ENCODE results near the gene RAPSN.

The RAPSN gene

GRCh38 chr11:47480762-47481161, 31.8 kb upstream of the RAPSN start:
- no peak overlapping the region for H3K27ac ChIP-seq (ENCODE audit: low read length)
- H3K4me3 ChIP-seq (ENCODE audit: low read length) = no peak overlapping the region
- H3K9ac ChIP-seq (ENCODE audit: low read depth, low read length) = no peak overlapping the region
- no peaks in the 10 kb centered on the region for H3K9me3 ChIP-seq (ENCODE audit: insufficient read depth, low read depth, low read length)
- H3K27me3 ChIP-seq (ENCODE audit: insufficient read depth, low read length) = no peaks in the 10 kb centered on the region
- no peaks in the 10 kb centered on the region for H3K4me1 ChIP-seq (ENCODE audit: insufficient read depth, low read length)
- peaks cover 95% of the 10 kb centered on the region for H3K36me3 ChIP-seq (ENCODE audit: insufficient read depth, low read depth, low read length)

- no peaks in the 10 kb centered on the region for H3K27me3 ChIP-seq (ENCODE audit: insufficient read depth, low read length)
- H3K36me3 ChIP-seq (ENCODE audit: insufficient read depth, low read depth, low read length) = peaks cover 97% of the 10 kb centered on the region
- no peaks in the 10 kb centered on the region for H3K4me1 ChIP-seq (ENCODE audit: insufficient read depth, low read length)
- H3K9ac ChIP-seq (ENCODE audit: low read depth, low read length) = no peak overlapping the region
- no peak overlapping the region for H3K4me3 ChIP-seq (ENCODE audit: low read length)
- H3K27ac ChIP-seq (ENCODE audit: low read length) = no peak overlapping the region
- no peaks in the 10 kb centered on the region for H3K9me3 ChIP-seq (ENCODE audit: insufficient read depth, low read depth, low read length)
Measured at GRCh38 chr11:47478651-47479329, 29.9 kb upstream of the RAPSN start.

- Histone ChIP-seq H3K9me3 (ENCODE audit: insufficient read depth, low read depth, low read length) (no peaks in the 10 kb centered on the region), H3K4me1 (ENCODE audit: insufficient read depth, low read length) (no peaks in the 10 kb centered on the region), H3K4me3 (ENCODE audit: low read length) (no peak overlapping the region), H3K36me3 (ENCODE audit: insufficient read depth, low read depth, low read length) (peaks cover 97% of the 10 kb centered on the region), H3K27ac (ENCODE audit: low read length) (no peak overlapping the region), H3K9ac (ENCODE audit: low read depth, low read length) (no peak overlapping the region), H3K27me3 (ENCODE audit: insufficient read depth, low read length) (no peaks in the 10 kb centered on the region)
Measured at GRCh38 chr11:47477753-47478152, 28.8 kb upstream of the RAPSN start.

GRCh38 chr11:47477323-47477722, 28.4 kb upstream of the RAPSN start:
- Histone ChIP-seq H3K27ac (ENCODE audit: low read length) (no peak overlapping the region), H3K4me1 (ENCODE audit: insufficient read depth, low read length) (no peaks in the 10 kb centered on the region), H3K4me3 (ENCODE audit: low read length) (no peak overlapping the region), H3K27me3 (ENCODE audit: insufficient read depth, low read length) (no peaks in the 10 kb centered on the region), H3K9ac (ENCODE audit: low read depth, low read length) (no peak overlapping the region), H3K9me3 (ENCODE audit: insufficient read depth, low read depth, low read length) (no peaks in the 10 kb centered on the region), H3K36me3 (ENCODE audit: insufficient read depth, low read depth, low read length) (peaks cover 97% of the 10 kb centered on the region)

GRCh38 chr11:47470671-47471070, 21.7 kb upstream of the RAPSN start:
- H3K9ac ChIP-seq (ENCODE audit: low read depth, low read length) = no peak overlapping the region
- no peaks in the 10 kb centered on the region for H3K27me3 ChIP-seq (ENCODE audit: insufficient read depth, low read length)
- H3K9me3 ChIP-seq (ENCODE audit: insufficient read depth, low read depth, low read length) = no peaks in the 10 kb centered on the region
- peaks cover 96% of the 10 kb centered on the region for H3K36me3 ChIP-seq (ENCODE audit: insufficient read depth, low read depth, low read length)
- H3K4me1 ChIP-seq (ENCODE audit: insufficient read depth, low read length) = peaks cover 31% of the 10 kb centered on the region
- no peak overlapping the region for H3K4me3 ChIP-seq (ENCODE audit: low read length)
- H3K27ac ChIP-seq (ENCODE audit: low read length) = no peak overlapping the region

- Histone ChIP-seq H3K36me3 (ENCODE audit: insufficient read depth, low read depth, low read length) (peaks cover 96% of the 10 kb centered on the region), H3K9ac (ENCODE audit: low read depth, low read length) (no peak overlapping the region), H3K27ac (ENCODE audit: low read length) (no peak overlapping the region), H3K27me3 (ENCODE audit: insufficient read depth, low read length) (no peaks in the 10 kb centered on the region), H3K4me1 (ENCODE audit: insufficient read depth, low read length) (peaks cover 31% of the 10 kb centered on the region), H3K9me3 (ENCODE audit: insufficient read depth, low read depth, low read length) (no peaks in the 10 kb centered on the region), H3K4me3 (ENCODE audit: low read length) (no peak overlapping the region)
Measured at GRCh38 chr11:47469361-47470179, 20.6 kb upstream of the RAPSN start.

GRCh38 chr11:47468598-47469214, 19.8 kb upstream of the RAPSN start:
- Histone ChIP-seq H3K36me3 (ENCODE audit: insufficient read depth, low read depth, low read length) (peaks cover 97% of the 10 kb centered on the region), H3K27ac (ENCODE audit: low read length) (no peak overlapping the region), H3K4me3 (ENCODE audit: low read length) (no peak overlapping the region), H3K27me3 (ENCODE audit: insufficient read depth, low read length) (no peaks in the 10 kb centered on the region), H3K9me3 (ENCODE audit: insufficient read depth, low read depth, low read length) (no peaks in the 10 kb centered on the region), H3K4me1 (ENCODE audit: insufficient read depth, low read length) (peaks cover 31% of the 10 kb centered on the region), H3K9ac (ENCODE audit: low read depth, low read length) (peak overlapping the region; percentile 39; the same call in 1 of the 2 replicates)

GRCh38 chr11:47467357-47467756, 18.4 kb upstream of the RAPSN start:
- Histone ChIP-seq H3K27ac (ENCODE audit: low read length) (peak overlapping the region; percentile 44), H3K36me3 (ENCODE audit: insufficient read depth, low read depth, low read length) (peaks cover 83% of the 10 kb centered on the region), H3K9ac (ENCODE audit: low read depth, low read length) (peak overlapping the region; percentile 39; the same call in 1 of the 2 replicates)

GRCh38 chr11:47466701-47467250, 17.8 kb upstream of the RAPSN start:
- H3K9ac ChIP-seq (ENCODE audit: low read depth, low read length) = 0 out of 2 replicates have a peak overlapping the region, but pooled peaks have one; percentile 25
- no peak overlapping the region for H3K4me3 ChIP-seq (ENCODE audit: low read length)
- H3K36me3 ChIP-seq (ENCODE audit: insufficient read depth, low read depth, low read length) = peaks cover 78% of the 10 kb centered on the region
- H3K27ac ChIP-seq (ENCODE audit: low read length) = peak overlapping the region; percentile 44
- no peaks in the 10 kb centered on the region for H3K9me3 ChIP-seq (ENCODE audit: insufficient read depth, low read depth, low read length)
- H3K4me1 ChIP-seq (ENCODE audit: insufficient read depth, low read length) = peaks cover 31% of the 10 kb centered on the region
- no peaks in the 10 kb centered on the region for H3K27me3 ChIP-seq (ENCODE audit: insufficient read depth, low read length)

More at GRCh38 chr11:47467357-47467756, 18.4 kb upstream of the RAPSN start:
- Histone ChIP-seq H3K27me3 (ENCODE audit: insufficient read depth, low read length) (no peaks in the 10 kb centered on the region), H3K4me3 (ENCODE audit: low read length) (no peak overlapping the region), H3K4me1 (ENCODE audit: insufficient read depth, low read length) (peaks cover 31% of the 10 kb centered on the region), H3K9me3 (ENCODE audit: insufficient read depth, low read depth, low read length) (no peaks in the 10 kb centered on the region)

- H3K27ac ChIP-seq (ENCODE audit: low read length) = no peak overlapping the region
- H3K9ac ChIP-seq (ENCODE audit: low read depth, low read length) = no peak overlapping the region
- no peak overlapping the region for H3K4me3 ChIP-seq (ENCODE audit: low read length)
- H3K27me3 ChIP-seq (ENCODE audit: insufficient read depth, low read length) = no peaks in the 10 kb centered on the region
- H3K36me3 ChIP-seq (ENCODE audit: insufficient read depth, low read depth, low read length) = peaks cover 72% of the 10 kb centered on the region
- peaks cover 31% of the 10 kb centered on the region for H3K4me1 ChIP-seq (ENCODE audit: insufficient read depth, low read length)
- no peaks in the 10 kb centered on the region for H3K9me3 ChIP-seq (ENCODE audit: insufficient read depth, low read depth, low read length)
Measured at GRCh38 chr11:47466201-47466600, 17.3 kb upstream of the RAPSN start.

GRCh38 chr11:47464483-47464882, 15.5 kb upstream of the RAPSN start:
- H3K27ac ChIP-seq (ENCODE audit: low read length) = no peak overlapping the region
- H3K4me1 ChIP-seq (ENCODE audit: insufficient read depth, low read length) = peaks cover 23% of the 10 kb centered on the region
- no peak overlapping the region for H3K4me3 ChIP-seq (ENCODE audit: low read length)
- no peaks in the 10 kb centered on the region for H3K9me3 ChIP-seq (ENCODE audit: insufficient read depth, low read depth, low read length)
- peaks cover 56% of the 10 kb centered on the region for H3K36me3 ChIP-seq (ENCODE audit: insufficient read depth, low read depth, low read length)
- no peaks in the 10 kb centered on the region for H3K27me3 ChIP-seq (ENCODE audit: insufficient read depth, low read length)
- H3K9ac ChIP-seq (ENCODE audit: low read depth, low read length) = peak overlapping the region; percentile 29; the same call in 1 of the 2 replicates

All from iPS-20b (cell line).